ENCODE results near the gene ATP2B2.

- TF ChIP-seq CTCF (IDR thresholded peaks at IDR 0.05; ENCODE audit: low read depth, low read length) = no peak
- TF ChIP-seq EZH2phosphoT487 (IDR thresholded peaks at IDR 0.05; ENCODE audit: low read depth) = no peak
Measured at GRCh38 chr3:10397879-10398278, 107.5 kb downstream of the ATP2B2 start.
